Fibroblast of skin of back (primary cell): ENCODE measurements around the gene CSNK2A2.
A peak's percentile ranks its signal among the peaks of the same experiment; 100 is the strongest.

ENCODE experiments used
- DNase-seq: peaks from one replicate; pipeline ENCODE4 v3.0.0-alpha.2; 2013

Gene CSNK2A2

GRCh38 chr16:58198803-58199411 lies 1.0 kb upstream of the CSNK2A2 start:
- DNase-seq, result no peak

GRCh38 chr16:58197314-58198012 lies 443 bp downstream of the CSNK2A2 start:
- no peak for DNase-seq

- peak; percentile 15 for DNase-seq
These were observed 1.0 kb downstream of the CSNK2A2 start for GRCh38 chr16:58196898-58197313.

- DNase-seq, result no peak
These were observed 2.1 kb downstream of the CSNK2A2 start for GRCh38 chr16:58195771-58196170.

- no peak for DNase-seq
These were observed 2.6 kb downstream of the CSNK2A2 start for GRCh38 chr16:58195344-58195743.

- DNase-seq, result no peak
These were observed 3.1 kb downstream of the CSNK2A2 start for GRCh38 chr16:58194790-58195189.

GRCh38 chr16:58187665-58188421 lies 10.1 kb downstream of the CSNK2A2 start:
- DNase-seq, result no peak

GRCh38 chr16:58187092-58187491 lies 10.8 kb downstream of the CSNK2A2 start:
- DNase-seq, result peak; percentile 6

GRCh38 chr16:58186176-58186944 lies 11.5 kb downstream of the CSNK2A2 start:
- no peak for DNase-seq

GRCh38 chr16:58177353-58177710 lies 20.6 kb downstream of the CSNK2A2 start:
- no peak for DNase-seq

GRCh38 chr16:58176608-58177352 lies 21.1 kb downstream of the CSNK2A2 start:
- no peak for DNase-seq

GRCh38 chr16:58170223-58170622 lies 27.7 kb downstream of the CSNK2A2 start:
- no peak for DNase-seq

- DNase-seq, result no peak
These were observed 37.1 kb downstream of the CSNK2A2 start for GRCh38 chr16:58160855-58161254.

GRCh38 chr16:58158725-58159124 lies 39.2 kb downstream of the CSNK2A2 start:
- no peak for DNase-seq

GRCh38 chr16:58157951-58158540 lies 39.9 kb downstream of the CSNK2A2 start:
- no peak for DNase-seq

GRCh38 chr16:58157239-58157638 lies 40.7 kb downstream of the CSNK2A2 start:
- DNase-seq, result no peak

GRCh38 chr16:58155839-58156238 lies 42.1 kb downstream of the CSNK2A2 start:
- no peak for DNase-seq

GRCh38 chr16:58154345-58154744 lies 43.6 kb downstream of the CSNK2A2 start:
- DNase-seq, result no peak

GRCh38 chr16:58152246-58152868 lies 45.5 kb downstream of the CSNK2A2 start:
- peak; percentile 37 for DNase-seq

- DNase-seq, result no peak
These were observed 49.4 kb downstream of the CSNK2A2 start for GRCh38 chr16:58148526-58148925.

GRCh38 chr16:58148099-58148498 lies 49.8 kb downstream of the CSNK2A2 start:
- no peak for DNase-seq
